ENCODE data around the gene MMAA.

GRCh38 chr4:145602129-145602760, 16.9 kb upstream of the MMAA start:
- TF ChIP-seq CTCF (tag by site-specific recombination; IDR thresholded peaks at IDR 0.05) = no peak
- no peak for TF ChIP-seq EGR2 (tag by site-specific recombination; IDR thresholded peaks at IDR 0.05; ENCODE audit: low read depth)
- TF ChIP-seq ZNF747 (tag by site-specific recombination; IDR thresholded peaks at IDR 0.05) = no peak
- no peak for TF ChIP-seq KLF1 (tag by site-specific recombination; IDR thresholded peaks at IDR 0.05)
- no peak for TF ChIP-seq REST (tag by site-specific recombination; IDR thresholded peaks at IDR 0.05)

Measured in HEK293 (cell line).